AG08395 (cell line): Measurements from ENCODE around the gene MBP.
A peak's percentile ranks its signal among the peaks of the same experiment; 100 is the strongest.

ENCODE experiments used
- DNase-seq: peaks from one replicate; pipeline ENCODE4 v3.0.0; 2012; ENCODE audit warnings: mixed read lengths, low spot score

MBP gene

GRCh38 chr18:77114415-77115191, 18.0 kb downstream of the MBP start:
- DNase-seq: peak; percentile 94

- no peak for DNase-seq
Observed at GRCh38 chr18:77114152-77114414, 18.5 kb downstream of the MBP start.

GRCh38 chr18:77113361-77114151, 19.0 kb downstream of the MBP start:
- DNase-seq: no peak

- no peak for DNase-seq
Observed at GRCh38 chr18:77112747-77113092, 19.9 kb downstream of the MBP start.

DNA sequence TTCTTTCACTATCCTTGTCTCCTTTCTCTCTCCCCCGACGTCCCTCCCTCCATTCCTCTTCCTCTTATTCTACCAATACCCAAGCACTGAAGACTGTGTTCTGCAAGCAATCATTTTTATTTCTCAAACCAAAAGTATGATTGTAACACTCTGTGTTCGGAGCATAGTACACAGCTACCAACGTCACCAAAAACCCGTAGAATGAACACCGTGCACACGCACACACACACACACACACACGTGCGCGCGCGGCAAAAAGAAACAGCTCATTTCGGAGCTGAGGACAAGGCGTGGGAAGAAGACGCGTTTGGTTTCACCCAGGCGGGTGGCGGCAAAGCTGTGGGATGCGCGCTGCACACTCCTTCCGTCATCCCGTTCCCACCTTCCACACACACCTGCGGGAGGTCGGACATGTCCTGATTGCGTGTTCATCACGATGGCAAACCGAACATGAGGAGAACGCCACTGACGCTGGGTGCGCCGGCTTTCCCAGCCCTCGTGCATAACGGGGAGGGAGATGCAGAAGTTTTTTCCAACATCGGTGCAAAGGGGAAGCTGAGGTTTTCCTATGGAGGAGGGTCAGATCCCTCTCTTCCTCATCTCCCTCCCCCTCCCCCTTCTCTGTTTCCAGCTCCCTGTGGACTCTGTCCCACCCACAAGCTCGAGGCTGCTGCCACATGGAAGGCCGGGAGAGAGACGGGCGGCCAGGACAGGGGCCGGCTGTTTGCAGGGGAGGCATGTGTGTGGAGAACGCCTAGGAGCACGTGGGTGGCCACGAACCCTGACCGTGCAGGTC, 20.4 kb downstream of the MBP start:
- DNase-seq: no peak

DNA sequence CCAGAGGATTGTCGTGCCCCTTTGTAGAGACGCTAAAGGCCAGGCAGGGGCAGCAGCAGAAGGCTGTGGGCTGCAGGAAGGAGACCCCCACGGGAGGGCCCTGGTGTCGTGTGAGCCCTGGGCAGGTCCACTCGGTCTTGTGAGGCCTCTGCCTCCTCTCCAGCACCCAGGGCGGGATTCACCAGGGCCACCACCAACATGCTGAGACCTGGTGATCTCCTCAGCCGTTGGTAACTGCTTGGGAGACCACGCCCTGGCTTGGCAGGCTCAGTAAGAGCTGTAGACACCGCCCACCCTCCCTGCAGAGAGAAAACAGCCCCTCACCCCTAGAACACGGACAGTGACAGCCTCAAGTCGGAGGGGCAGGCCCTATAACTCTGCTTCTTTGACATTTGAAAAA, 21.1 kb downstream of the MBP start:
- DNase-seq: no peak

- DNase-seq: no peak
Observed at GRCh38 chr18:77110936-77111335, 21.6 kb downstream of the MBP start.

GRCh38 chr18:77110400-77110799, 22.2 kb downstream of the MBP start:
- DNase-seq: no peak

GRCh38 chr18:77109648-77110019, 22.9 kb downstream of the MBP start:
- no peak for DNase-seq

GRCh38 chr18:77108821-77109647, 23.5 kb downstream of the MBP start:
- DNase-seq: no peak

GRCh38 chr18:77108001-77108692, 24.4 kb downstream of the MBP start:
- peak; percentile 93 for DNase-seq

- no peak for DNase-seq
Observed at GRCh38 chr18:77107292-77107691, 25.3 kb downstream of the MBP start.

- DNase-seq: no peak
Observed at GRCh38 chr18:77106331-77106730, 26.3 kb downstream of the MBP start.

DNA sequence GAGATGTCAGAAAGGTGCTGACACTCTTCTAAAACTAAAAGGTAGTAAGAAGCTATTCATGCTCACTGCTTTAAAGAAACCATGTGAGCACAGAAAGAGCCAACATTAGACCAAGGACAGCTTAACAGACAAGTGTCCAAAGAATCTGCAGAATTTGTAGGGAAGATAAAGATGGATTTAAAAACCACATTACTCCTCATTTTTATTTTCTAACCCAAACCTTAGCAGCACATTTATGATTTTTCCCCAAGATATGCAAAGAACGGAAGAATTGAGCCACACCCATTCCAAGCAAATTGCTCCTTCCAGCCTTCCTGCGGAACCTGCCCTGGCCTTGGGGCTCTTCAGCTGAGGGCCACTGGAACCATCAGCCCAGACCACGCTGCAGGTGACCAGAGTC, 26.9 kb downstream of the MBP start:
- DNase-seq: no peak

DNA sequence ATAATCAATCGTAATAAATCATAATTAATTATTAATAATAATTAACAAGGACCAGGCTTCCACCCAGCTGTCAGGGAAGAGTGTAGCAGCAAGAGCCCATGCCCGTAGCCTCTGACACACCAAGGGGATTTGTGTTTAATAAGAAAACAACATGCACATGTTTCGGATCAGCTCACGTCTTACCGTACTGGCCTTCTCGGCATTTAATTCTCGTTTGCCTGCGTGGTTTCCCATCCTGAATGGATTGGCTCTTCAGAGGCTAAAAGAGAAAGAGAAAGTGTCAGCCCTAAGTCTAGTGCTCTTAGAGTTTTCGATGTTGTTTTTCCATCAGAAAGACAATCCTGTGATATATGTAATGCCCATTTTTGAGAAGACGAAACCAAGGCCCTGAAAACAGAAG, 27.6 kb downstream of the MBP start:
- no peak for DNase-seq

DNA sequence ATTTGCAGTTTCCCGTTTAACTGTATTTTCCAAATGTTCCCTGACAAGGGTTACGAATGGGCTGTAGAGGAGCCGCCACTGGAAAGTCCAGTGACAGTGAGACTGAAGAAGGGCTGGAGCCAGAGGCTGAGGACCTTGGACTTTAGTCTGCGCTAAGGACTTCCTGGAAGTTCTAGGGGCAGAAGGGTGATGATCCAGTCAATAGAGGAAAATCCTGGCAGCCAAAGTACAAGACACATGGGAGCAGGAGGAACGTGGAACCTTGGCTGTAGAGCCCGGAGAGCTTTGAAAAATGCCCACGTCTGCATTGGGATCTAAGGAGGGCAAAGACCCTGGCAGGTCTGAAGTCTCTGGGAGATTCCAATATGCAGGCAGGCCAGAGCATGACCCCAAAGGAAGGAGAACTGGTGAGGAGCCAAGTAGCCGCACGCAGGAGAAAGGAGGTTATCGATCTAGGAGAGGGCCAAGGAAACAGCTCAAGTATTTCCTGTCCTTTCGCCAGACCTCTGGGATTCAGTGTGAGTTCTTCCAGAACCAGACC, 28.5 kb downstream of the MBP start:
- DNase-seq: no peak

GRCh38 chr18:77103187-77103850, 29.3 kb downstream of the MBP start:
- DNase-seq: peak; percentile 17

GRCh38 chr18:77102259-77103040, 30.1 kb downstream of the MBP start:
- peak; percentile 69 for DNase-seq

GRCh38 chr18:77101410-77102258, 30.9 kb downstream of the MBP start:
- DNase-seq: peak; percentile 89
